Esophagus muscularis mucosa (tissue), 4 donors: Measurements from ENCODE around the gene TEAD1.

Experiments
- EP300 ChIP-seq: sonication (generic); formaldehyde crosslinking; IDR thresholded peaks from one replicate; pipeline ENCODE4 v1.6.1; 2017; ENCODE audit warnings: antibody characterized with exemption
- POLR2A ChIP-seq: fragments of 450-650 bp; IDR thresholded peaks from one replicate; pipeline ENCODE4 v1.6.1; 2017; ENCODE audit warnings: antibody characterized with exemption, moderate library complexity, mild to moderate bottlenecking, low read depth
- POLR2AphosphoS5 ChIP-seq, 2 donors: sonication (generic); formaldehyde crosslinking; IDR thresholded peaks; one replicate each; pipeline ENCODE4 v1.6.1; 2017; ENCODE audit warnings: antibody characterized with exemption in 2 of 2
- TF ChIP-seq, protein P1 (sequence below), 3 experiments: fragments of 200-600 bp in 2 of 3; fragments of 450-650 bp in 1 of 3; sonication (generic) in 2 of 3; IDR thresholded peaks; one replicate each; pipeline ENCODE4 v1.5.1; 2017 to 2019; ENCODE audit warnings: antibody characterized with exemption in 3 of 3, mild to moderate bottlenecking in 2 of 3, moderate library complexity in 1 of 3

DNA sequence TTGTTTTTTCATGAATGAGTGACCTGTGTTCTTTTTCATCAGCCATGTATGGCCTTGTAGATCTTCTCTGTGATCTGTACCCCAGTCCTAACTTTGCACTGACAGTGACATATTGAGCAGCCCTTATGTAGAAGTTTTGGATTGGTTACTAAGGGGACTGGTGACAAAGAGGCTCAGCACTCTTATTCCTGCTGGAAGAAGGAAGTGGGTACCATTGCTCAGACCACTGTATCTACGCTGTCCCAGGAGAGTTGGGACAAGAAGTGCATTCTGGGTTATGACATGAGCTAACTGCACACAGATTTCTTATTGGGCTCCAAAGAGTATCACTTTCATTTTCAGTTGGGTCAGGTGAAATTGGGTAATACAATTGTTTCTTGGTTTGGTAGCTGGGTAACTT is 227.1 kb downstream of the TEAD1 start:
- TF ChIP-seq, protein P1, sequence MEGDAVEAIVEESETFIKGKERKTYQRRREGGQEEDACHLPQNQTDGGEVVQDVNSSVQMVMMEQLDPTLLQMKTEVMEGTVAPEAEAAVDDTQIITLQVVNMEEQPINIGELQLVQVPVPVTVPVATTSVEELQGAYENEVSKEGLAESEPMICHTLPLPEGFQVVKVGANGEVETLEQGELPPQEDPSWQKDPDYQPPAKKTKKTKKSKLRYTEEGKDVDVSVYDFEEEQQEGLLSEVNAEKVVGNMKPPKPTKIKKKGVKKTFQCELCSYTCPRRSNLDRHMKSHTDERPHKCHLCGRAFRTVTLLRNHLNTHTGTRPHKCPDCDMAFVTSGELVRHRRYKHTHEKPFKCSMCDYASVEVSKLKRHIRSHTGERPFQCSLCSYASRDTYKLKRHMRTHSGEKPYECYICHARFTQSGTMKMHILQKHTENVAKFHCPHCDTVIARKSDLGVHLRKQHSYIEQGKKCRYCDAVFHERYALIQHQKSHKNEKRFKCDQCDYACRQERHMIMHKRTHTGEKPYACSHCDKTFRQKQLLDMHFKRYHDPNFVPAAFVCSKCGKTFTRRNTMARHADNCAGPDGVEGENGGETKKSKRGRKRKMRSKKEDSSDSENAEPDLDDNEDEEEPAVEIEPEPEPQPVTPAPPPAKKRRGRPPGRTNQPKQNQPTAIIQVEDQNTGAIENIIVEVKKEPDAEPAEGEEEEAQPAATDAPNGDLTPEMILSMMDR (IDR thresholded peaks at IDR 0.05): no peak
- TF ChIP-seq POLR2A (no peak), POLR2AphosphoS5 (IDR thresholded peaks at IDR 0.05) (no peak), EP300 (no peak)
